Smooth muscle cell (in vitro differentiated cells): Measurements from ENCODE around the gene ALG3. TPM values are rescaled to one million over a fixed set of nuclear protein-coding genes. Genes with fewer than 3 reads are reported as not detected.

Experiments
- DNase-seq: peaks from one replicate; lab custom pipeline; 2025; ENCODE audit not compliant: unreplicated experiment; lab: John Stamatoyannopoulos, UW
- H2AFZ ChIP-seq: fragments of 200-600 bp; sonication (generic); 2 replicates; pipeline ENCODE4 v1.6.0; 2016; ENCODE audit warnings: antibody characterized with exemption, low read depth, mild to moderate bottlenecking
- H3F3A ChIP-seq: fragments of 200-600 bp; sonication (generic); 2 replicates; pipeline ENCODE4 v1.6.0; 2017; ENCODE audit warnings: antibody characterized with exemption, low read depth
- H3K27ac ChIP-seq: fragments of 200-600 bp; sonication (generic); 2 replicates; pipeline ENCODE4 v1.5.1; 2016; ENCODE audit warnings: low read depth, mild to moderate bottlenecking
- H3K27me3 ChIP-seq: fragments of 200-600 bp; sonication (generic); 2 replicates; pipeline ENCODE4 v1.6.1; 2016; ENCODE audit warnings: low read depth, mild to moderate bottlenecking
- H3K36me3 ChIP-seq: fragments of 200-600 bp; sonication (generic); 2 replicates; pipeline ENCODE4 v1.5.1; 2016; ENCODE audit warnings: low read depth
- H3K4me1 ChIP-seq: fragments of 200-600 bp; sonication (generic); 2 replicates; pipeline ENCODE4 v1.5.1; 2016; ENCODE audit warnings: low read depth
- H3K4me2 ChIP-seq: fragments of 200-600 bp; sonication (generic); 2 replicates; pipeline ENCODE4 v1.6.0; 2016; ENCODE audit warnings: mild to moderate bottlenecking
- H3K4me3 ChIP-seq: fragments of 200-600 bp; sonication (generic); 2 replicates; pipeline ENCODE4 v1.5.1; 2016; ENCODE audit warnings: mild to moderate bottlenecking
- H3K79me2 ChIP-seq: fragments of 200-600 bp; sonication (generic); 2 replicates; pipeline ENCODE4 v1.6.0; 2016; ENCODE audit warnings: low read depth, mild to moderate bottlenecking
- H3K9ac ChIP-seq: fragments of 200-600 bp; sonication (generic); 2 replicates; pipeline ENCODE4 v1.6.0; 2016; ENCODE audit warnings: low read depth
- H3K9me3 ChIP-seq: fragments of 200-600 bp; sonication (generic); replicated peaks from 2 replicates; pipeline ENCODE4 v1.5.1; 2016; ENCODE audit warnings: low read depth
- H4K20me1 ChIP-seq: fragments of 200-600 bp; sonication (generic); 2 replicates; pipeline ENCODE4 v1.6.0; 2016; ENCODE audit warnings: low read depth
- CTCF ChIP-seq: fragments of 200-600 bp; sonication (generic); IDR thresholded peaks from 2 replicates; pipeline ENCODE4 v1.5.1; 2017; ENCODE audit warnings: borderline replicate concordance, mild to moderate bottlenecking, antibody characterized with exemption; ENCODE audit not compliant: insufficient read depth, poor library complexity, severe bottlenecking
- WGBS: methylation state at CpG from one replicate; pipeline ENCODE4 v1.1.7; 2016; ENCODE audit warnings: low lambda C conversion rate; 5-methylcytosine and 5-hydroxymethylcytosine counted together
- microRNA counts: library from miRNA; unstranded; fragments of <30 nt; microRNA quantifications from one replicate; lab custom pipeline; 2016
- microRNA-seq: library from miRNA; unstranded; fragments of <30 nt; microRNA quantifications from one replicate; pipeline ENCODE4, GENCODE V29; 2016; ENCODE audit warnings: borderline number of aligned reads
- polyA plus RNA-seq: library from polyadenylated mRNA; unstranded; fragments of >200 nt; fragmentation: Nextera tagmentation; extraction: Ambion mirVana; gene quantifications from 2 replicates; pipeline ENCODE4 v1.2.1, GENCODE V29; 2016
- small RNA-seq: library from RNA; depleted of rRNA; stranded (forward); fragments of <200 nt; gene quantifications from one replicate; pipeline ENCODE3, GENCODE V24; 2014
- total RNA-seq: library from RNA; depleted of rRNA; stranded (reverse); fragments of >200 nt; gene quantifications from 2 replicates; pipeline ENCODE4 v1.2.3, GENCODE V29; 2014

Gene ALG3
- total and polyA plus RNA-seq, 2 experiments from 2014 or later: 91.2 to 95.2 TPM

GRCh38 chr3:184193991-184194539, 54.7 kb downstream of the ALG3 start:
- Histone ChIP-seq H3K36me3 (no peaks in the 10 kb centered on the region), H3K27ac (no peak overlapping the region), H3K79me2 (peaks cover 14% of the 10 kb centered on the region), H3F3A (no peaks in the 10 kb centered on the region), H4K20me1 (peaks cover 18% of the 10 kb centered on the region), H3K9me3 (no peaks in the 10 kb centered on the region), H3K9ac (no peak overlapping the region), H2AFZ (no peak overlapping the region), H3K4me3 (no peak overlapping the region), H3K4me2 (no peak overlapping the region), H3K4me1 (no peaks in the 10 kb centered on the region), H3K27me3 (no peaks in the 10 kb centered on the region)
- DNase-seq: no peak
- TF ChIP-seq CTCF: no peak
- WGBS: over 99% methylated on average over 9 of the region's 9 CpGs

- no peak for DNase-seq
- TF ChIP-seq CTCF: no peak
- Histone ChIP-seq H3K4me2 (no peak overlapping the region), H3K9ac (no peak overlapping the region), H3K36me3 (no peaks in the 10 kb centered on the region), H3K9me3 (no peaks in the 10 kb centered on the region), H3K27ac (no peak overlapping the region), H3K4me1 (no peaks in the 10 kb centered on the region), H2AFZ (no peak overlapping the region), H4K20me1 (peaks cover 29% of the 10 kb centered on the region), H3F3A (no peaks in the 10 kb centered on the region), H3K79me2 (peaks cover 26% of the 10 kb centered on the region), H3K4me3 (no peak overlapping the region), H3K27me3 (no peaks in the 10 kb centered on the region)
- over 99% methylated on average over 10 of the region's 10 CpGs for WGBS
Measured at GRCh38 chr3:184192889-184193288, 55.9 kb downstream of the ALG3 start.

MicroRNA genes within 50 kb of the gene (microRNA counts, 767-probe panel; counts per million panel counts)
- microRNA hsa-miR-1224-3p (lab: Ali Mortazavi, UCI) (183 counts per million), microRNA hsa-miR-1224-5p (lab: Ali Mortazavi, UCI) (183 counts per million)

Small RNA genes within 50 kb of the gene (microRNA-seq; reads per million reads assigned to microRNA genes)
- not detected for gene MIR1224

Small RNA genes within 50 kb of the gene (small RNA-seq; reads per million reads assigned to genes)
- not detected for gene MIR1224

Other genes starting within 250 kb of the ALG3 start
- 20.0 and 24.8 TPM in 2 replicates for gene ABCC5, start 231.1 kb downstream of the ALG3 start, total RNA-seq
- gene ABCC5, start 231.1 kb downstream of the ALG3 start, polyA plus RNA-seq: 18.2 and 18.5 TPM in 2 replicates
- not detected in 2 replicates for gene HTR3D, start 217.2 kb downstream of the ALG3 start, total RNA-seq
- not detected in 2 replicates for gene HTR3D, start 217.2 kb downstream of the ALG3 start, polyA plus RNA-seq
- gene HTR3C, start 195.9 kb downstream of the ALG3 start, total RNA-seq: not detected in 2 replicates
- not detected in 2 replicates for gene HTR3C, start 195.9 kb downstream of the ALG3 start, polyA plus RNA-seq
- not detected in 2 replicates for gene HTR3E, start 151.9 kb downstream of the ALG3 start, total RNA-seq
- gene HTR3E, start 151.9 kb downstream of the ALG3 start, polyA plus RNA-seq: not detected in 2 replicates
- 23.5 and 25.3 TPM in 2 replicates for gene EIF2B5, start 113.6 kb downstream of the ALG3 start, total RNA-seq
- 32.3 and 50.4 TPM in 2 replicates for gene EIF2B5, start 113.6 kb downstream of the ALG3 start, polyA plus RNA-seq
- gene DVL3, start 93.6 kb downstream of the ALG3 start, total RNA-seq: 40.2 and 42.5 TPM in 2 replicates
- 87.7 and 122 TPM in 2 replicates for gene DVL3, start 93.6 kb downstream of the ALG3 start, polyA plus RNA-seq
- 444 and 464 TPM in 2 replicates for gene AP2M1, start 74.1 kb downstream of the ALG3 start, total RNA-seq
- 772 and 784 TPM in 2 replicates for gene AP2M1, start 74.1 kb downstream of the ALG3 start, polyA plus RNA-seq
- gene ABCF3, start 62.8 kb downstream of the ALG3 start, total RNA-seq: 34.6 and 40.4 TPM in 2 replicates
- gene ABCF3, start 62.8 kb downstream of the ALG3 start, polyA plus RNA-seq: 46.3 and 69.1 TPM in 2 replicates
- not detected in 2 replicates for gene VWA5B2, start 19.4 kb downstream of the ALG3 start, total RNA-seq
- 0.70 TPM in 1 of 2 replicates, not detected in the other for gene VWA5B2, start 19.4 kb downstream of the ALG3 start, polyA plus RNA-seq
- 4.1 and 4.7 TPM in 2 replicates for gene EEF1AKMT4, start 710 bp upstream of the ALG3 start, total RNA-seq
- gene EEF1AKMT4, start 710 bp upstream of the ALG3 start, polyA plus RNA-seq: 5.8 and 9.1 TPM in 2 replicates
- gene CAMK2N2, start 12.6 kb upstream of the ALG3 start, total RNA-seq: not detected in 2 replicates
- 0.18 TPM in 1 of 2 replicates, not detected in the other for gene CAMK2N2, start 12.6 kb upstream of the ALG3 start, polyA plus RNA-seq
- gene ECE2, start 27.1 kb upstream of the ALG3 start, total RNA-seq: not detected in 2 replicates
- gene ECE2, start 27.1 kb upstream of the ALG3 start, polyA plus RNA-seq: not detected in 2 replicates
- 303 and 315 TPM in 2 replicates for gene PSMD2, start 50.3 kb upstream of the ALG3 start, total RNA-seq
- gene PSMD2, start 50.3 kb upstream of the ALG3 start, polyA plus RNA-seq: 356 and 400 TPM in 2 replicates
- gene EIF4G1, start 65.6 kb upstream of the ALG3 start, total RNA-seq: 148 and 198 TPM in 2 replicates
- 171 and 213 TPM in 2 replicates for gene EIF4G1, start 65.6 kb upstream of the ALG3 start, polyA plus RNA-seq
- 13.6 and 20.2 TPM in 2 replicates for gene FAM131A, start 88.6 kb upstream of the ALG3 start, total RNA-seq
- gene FAM131A, start 88.6 kb upstream of the ALG3 start, polyA plus RNA-seq: 15.3 and 15.8 TPM in 2 replicates
- 2.3 and 4.1 TPM in 2 replicates for gene CLCN2, start 112.6 kb upstream of the ALG3 start, total RNA-seq
- 4.5 and 6.5 TPM in 2 replicates for gene CLCN2, start 112.6 kb upstream of the ALG3 start, polyA plus RNA-seq
- 87.0 and 154 TPM in 2 replicates for gene POLR2H, start 112.7 kb upstream of the ALG3 start, total RNA-seq
- 64.6 and 77.9 TPM in 2 replicates for gene POLR2H, start 112.7 kb upstream of the ALG3 start, polyA plus RNA-seq
- 0.22 TPM in 1 of 2 replicates, not detected in the other for gene THPO, start 129.2 kb upstream of the ALG3 start, total RNA-seq
- 0.45 TPM in 1 of 2 replicates, not detected in the other for gene THPO, start 129.2 kb upstream of the ALG3 start, polyA plus RNA-seq
- gene CHRD, start 131.1 kb upstream of the ALG3 start, total RNA-seq: 1.5 and 7.1 TPM in 2 replicates
- gene CHRD, start 131.1 kb upstream of the ALG3 start, polyA plus RNA-seq: 2.5 and 4.9 TPM in 2 replicates